GM19467 (cell line): Measurements from ENCODE around the gene USH2A.

ENCODE experiments used
- ATAC-seq: cut with Tn5 transposase; IDR thresholded peaks from one replicate; pipeline ENCODE4 v1.9.1; 2021; ENCODE audit warnings: mild to moderate bottlenecking, moderate library complexity; ENCODE audit not compliant: unreplicated experiment

The USH2A gene

DNA sequence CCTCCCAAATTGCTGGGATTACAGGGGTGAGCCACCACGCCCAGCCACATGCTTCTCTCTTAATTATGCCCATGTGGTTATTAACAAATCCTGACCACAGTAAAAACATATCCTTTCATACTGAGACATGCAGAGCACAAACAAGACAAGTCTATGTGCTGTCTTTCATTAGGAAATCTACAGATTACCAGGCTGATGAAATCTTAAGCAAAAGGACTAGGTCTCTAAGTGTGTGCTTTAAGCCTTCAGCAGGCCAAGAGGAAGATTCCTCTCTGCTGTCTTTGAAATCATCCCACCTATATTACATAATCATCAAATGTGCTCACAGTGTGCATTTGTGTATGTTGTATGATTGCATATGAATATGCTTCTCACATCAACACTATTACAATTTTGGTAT lies 436.8 kb downstream of the USH2A start:
- no peak for ATAC-seq

DNA sequence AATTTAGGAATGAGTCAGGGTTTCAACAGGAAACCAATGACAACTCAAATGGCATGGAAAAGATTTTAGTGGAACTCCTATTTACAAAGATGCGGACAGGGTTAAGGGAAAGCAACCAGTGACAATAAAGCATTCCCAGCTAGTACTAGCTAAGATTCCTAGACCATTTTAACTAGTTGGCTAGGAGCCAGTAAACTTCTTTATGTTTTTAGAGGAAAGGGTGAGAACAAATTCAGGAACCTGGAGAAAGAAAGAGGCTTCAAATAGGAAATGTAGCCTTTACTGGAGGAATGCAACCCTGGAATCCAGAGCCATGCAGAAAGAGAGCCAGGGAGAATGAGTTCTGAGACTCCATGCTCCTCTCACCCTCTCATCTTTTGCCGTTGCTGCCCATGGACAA lies 439.6 kb downstream of the USH2A start:
- ATAC-seq = no peak

DNA sequence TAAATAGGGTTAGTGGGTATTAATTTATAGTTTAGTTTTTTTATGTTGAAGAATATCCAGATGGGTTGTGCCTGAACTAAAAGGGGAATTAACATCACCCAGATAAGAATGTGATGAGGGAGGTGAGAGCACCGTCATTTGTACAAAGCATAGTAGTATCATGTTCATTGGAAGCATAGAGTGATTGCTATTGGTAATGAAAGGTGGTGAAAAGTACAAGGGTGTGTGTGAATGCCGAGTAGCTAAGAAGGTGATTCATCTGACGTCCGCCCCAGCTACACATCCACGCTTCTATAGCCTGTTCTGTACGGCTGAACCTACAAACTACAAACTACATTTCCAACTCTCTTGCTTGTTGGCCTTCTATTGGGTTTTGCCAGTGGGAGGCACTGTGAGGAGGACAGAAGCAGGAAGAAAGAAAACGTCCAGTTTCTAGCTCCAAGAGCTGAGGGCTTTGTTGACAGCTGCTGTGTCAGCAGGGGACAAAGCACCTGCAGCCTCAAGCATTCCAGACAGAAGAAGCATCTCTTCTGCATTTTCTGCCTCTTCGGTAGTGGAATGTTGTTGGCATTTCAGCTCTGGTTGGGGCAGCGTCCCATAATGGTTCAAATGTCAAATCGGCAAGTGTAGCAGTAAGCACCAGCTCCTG lies 451.3 kb downstream of the USH2A start:
- ATAC-seq = no peak

DNA sequence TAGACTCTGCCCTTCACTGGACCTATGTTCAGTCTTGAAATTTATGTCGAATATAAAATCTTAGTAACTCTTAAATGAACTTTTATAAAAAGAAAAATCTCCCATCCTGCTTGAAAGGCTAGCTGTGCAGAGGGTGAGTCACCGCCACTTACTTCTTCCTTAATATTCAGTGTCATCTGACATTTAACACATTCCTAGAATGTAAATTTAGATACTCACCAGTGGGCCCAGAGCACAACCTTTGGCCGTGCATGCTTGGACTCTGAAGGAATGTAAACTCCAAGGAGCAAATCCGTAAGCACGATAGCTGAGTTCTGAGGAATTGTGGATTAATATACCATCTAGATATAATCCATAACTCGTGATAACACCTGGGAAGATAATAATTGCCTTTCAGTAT lies 452.8 kb downstream of the USH2A start:
- ATAC-seq = no peak

DNA sequence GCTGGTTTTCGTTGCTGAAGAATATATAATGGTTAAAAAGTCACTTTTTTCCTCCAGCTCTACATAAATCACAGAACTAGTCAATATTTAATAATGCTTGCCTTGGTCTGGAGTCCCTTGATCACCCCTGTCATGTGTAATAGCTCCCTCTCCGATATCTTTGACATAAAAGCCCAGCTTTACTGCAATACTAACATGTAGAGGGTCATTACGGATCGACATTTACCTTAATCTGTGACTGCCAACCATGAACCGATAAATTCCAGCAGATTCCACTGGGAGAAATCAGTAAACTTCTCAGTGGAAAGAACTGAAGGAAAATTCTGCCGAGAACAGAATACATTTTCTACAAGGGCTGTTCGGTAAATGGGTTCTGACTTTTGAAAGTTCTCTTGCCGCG lies 459.6 kb downstream of the USH2A start:
- ATAC-seq = no peak

DNA sequence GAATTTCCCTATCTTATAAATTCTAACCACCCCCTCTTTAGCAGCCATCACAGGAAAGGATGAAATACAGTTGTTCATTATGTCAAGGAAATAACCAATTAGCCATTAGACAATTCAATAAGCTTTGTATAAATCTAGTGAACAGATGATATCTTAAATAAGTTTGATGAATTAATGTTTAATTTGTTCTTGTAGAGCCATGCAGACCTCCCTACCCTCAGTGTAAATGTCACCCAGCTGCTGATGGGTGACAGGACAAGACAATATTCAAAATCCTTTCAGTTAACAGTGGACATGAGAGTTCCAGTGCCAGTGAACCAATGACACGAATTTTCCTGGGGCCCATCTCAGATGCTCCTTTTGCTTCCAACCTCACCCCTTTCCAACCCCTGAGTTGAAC lies 460.2 kb downstream of the USH2A start:
- no peak for ATAC-seq

DNA sequence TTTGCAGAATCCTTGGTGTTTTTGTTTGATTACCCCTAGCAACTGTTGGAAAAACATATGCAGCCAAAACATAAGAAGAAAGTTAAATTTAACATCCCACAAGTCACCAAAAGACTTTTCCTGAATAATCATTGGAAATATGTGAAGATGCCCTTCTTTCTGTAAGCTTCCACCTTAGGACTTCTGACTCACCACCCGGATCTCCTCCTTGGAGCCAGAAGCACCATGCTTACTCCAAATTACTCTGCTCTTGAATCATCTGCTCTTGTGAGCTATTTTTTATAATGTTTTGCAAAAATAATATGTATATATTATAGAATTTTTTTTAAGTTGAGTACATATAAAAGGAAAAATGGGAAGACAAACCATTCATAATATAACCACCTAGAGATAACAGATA lies 464.4 kb downstream of the USH2A start:
- ATAC-seq = no peak

DNA sequence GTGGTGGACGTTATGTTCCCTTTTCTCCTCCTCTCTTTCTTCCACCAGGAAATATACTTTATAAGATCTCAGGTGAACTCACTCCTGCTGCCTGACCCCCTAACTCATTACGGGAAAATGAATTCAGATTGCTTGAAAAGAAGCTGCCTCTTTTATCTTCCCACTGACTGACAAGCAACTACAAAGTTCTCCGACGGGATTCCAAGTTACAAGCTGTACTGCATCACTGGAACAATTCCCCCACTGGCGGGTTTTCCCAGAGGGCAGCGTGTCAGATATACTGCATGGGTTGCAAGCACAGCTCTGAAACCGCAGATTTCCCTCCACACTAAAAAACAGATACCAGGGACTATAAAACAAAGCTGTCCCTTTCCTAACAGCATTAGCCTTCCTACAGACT lies 465.6 kb downstream of the USH2A start:
- ATAC-seq = no peak

DNA sequence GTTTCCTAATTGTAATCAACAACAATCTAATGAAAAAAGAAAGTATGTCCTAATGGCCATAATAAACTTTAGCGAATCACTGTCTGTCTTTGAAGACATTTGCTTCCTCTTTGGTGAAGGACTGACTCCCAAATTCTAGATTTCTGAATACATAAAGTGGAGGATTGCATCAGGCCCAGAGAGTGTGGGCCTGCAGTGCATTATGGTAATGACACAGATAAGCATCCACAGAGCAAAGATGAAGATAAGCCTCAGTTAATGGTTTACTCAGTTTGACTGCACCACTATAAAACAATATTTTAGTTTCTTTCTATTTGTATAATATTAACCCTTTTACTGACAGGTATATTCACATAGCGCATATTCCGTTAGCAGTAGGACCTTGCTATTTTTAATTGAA lies 490.7 kb downstream of the USH2A start:
- ATAC-seq = no peak

DNA sequence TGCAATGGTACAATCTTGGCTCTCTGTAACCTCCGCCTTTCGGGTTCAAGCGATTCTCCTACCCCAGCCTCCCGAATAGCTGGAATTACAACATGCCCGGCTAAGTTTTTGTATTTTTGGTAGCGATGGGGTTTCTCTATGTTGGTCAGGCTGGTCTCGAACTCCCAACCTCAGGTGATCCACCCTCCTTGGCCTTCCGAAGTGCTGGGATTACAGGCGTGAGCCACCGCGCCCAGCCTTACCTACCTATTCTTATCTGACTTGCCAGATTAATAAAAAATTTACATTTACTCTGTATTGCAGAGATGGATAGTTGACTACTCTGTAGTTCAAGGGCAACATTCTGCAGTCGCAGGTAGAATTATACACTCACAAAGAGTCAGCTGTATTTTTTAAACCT lies 496.6 kb downstream of the USH2A start:
- ATAC-seq = no peak

DNA sequence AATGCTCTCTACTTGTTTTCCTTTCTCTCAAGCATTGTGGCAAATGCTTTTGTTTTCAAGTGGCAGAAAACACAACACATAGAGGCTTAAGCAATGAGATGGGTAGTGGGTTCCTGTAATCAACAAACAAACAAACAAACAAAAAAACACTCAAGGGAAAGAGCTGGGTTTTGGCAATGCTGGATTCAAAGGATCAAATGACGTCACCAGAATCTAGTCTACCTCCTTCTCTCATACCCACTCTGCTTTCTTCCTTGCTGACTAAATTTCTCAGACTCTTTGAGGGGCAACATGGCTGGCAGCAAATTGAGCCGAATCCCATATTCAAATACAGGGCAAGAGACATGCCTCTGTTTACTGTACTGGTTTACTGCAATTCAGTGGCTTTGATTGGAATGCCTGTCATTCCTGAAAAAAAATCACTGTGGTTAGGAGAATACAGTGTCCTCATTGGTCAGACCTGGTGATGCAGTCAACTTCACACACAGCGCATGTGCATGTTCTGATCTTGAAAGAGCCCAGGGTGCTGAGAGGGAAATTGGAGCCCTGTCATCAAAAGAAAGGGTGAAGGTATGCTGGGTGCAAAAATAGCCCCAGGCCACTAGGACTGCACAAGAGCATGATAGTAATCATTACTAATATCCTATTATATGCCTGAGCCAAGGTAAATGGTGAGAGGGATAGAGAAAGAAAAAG lies 500.0 kb downstream of the USH2A start:
- no peak for ATAC-seq

DNA sequence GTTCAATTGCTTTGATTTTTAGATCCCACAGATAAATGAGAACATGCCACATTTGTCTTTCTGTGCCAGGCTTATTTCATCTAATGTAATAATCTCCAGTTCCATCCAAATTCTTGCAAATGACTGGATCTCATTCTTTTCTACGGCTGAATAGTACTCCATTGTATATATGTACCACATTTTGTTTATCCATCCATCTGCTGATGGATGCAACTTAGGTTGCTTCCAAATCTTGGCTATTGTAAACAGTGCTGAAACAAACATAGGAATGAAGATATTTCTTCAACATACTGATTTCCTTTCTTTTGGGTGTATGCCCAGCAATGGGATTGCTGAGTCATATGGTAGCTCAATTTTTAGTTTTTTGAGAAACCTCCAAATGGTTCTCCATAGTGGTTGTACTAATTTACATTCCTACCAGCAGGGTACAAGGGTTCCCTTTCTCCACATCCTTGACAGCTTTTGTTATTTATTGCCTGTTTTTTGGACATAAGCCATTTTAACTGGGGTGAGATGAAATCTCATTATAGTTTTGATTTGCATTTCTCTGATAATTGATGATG lies 511.8 kb downstream of the USH2A start:
- no peak for ATAC-seq

DNA sequence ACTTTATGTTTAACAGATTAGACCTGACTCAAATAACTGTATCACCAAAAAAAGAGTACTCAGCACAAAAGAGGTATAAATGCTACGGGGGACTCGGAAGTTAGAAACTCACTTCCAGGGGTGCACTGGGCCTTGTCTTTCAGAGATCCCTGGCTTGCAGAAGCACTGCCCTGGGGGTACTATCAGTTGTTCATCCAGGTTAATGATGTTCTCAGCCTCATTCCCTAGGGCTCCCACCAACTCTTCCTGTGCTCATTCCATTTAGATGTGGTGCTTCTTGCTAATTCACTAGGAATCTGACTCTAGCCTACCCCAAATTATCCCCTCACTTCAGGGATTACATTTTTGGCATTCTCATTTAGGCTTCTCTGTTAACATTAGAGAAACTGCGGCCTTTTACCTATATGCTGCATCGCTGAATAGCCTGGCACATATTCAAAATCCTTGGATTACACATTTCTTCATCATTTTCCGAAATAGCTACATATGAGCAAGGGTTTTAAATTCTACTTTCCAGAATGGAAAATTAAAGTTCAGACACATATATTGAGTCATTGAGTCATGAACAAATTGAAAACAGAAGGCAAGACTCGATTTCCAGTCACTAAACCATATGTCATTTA lies 517.6 kb downstream of the USH2A start:
- ATAC-seq = no peak

DNA sequence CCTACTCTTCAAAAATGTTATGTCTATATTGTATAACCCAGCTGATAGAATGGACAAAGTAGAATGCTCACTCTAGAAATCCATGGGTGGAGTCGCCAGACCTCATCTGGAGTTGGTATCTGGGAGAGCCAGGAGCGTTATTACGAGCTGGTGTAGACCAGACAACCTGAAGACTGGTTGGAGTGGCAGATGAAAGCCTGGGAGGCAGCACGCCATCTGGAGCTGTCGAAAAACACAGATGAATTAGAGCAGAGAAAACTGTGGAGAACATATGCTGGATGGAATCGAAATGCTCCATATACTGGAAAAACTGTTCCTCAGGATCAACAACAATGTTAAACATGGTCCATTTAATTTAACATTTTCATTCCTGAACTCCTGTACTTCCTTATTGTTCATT lies 522.6 kb downstream of the USH2A start:
- ATAC-seq = no peak

DNA sequence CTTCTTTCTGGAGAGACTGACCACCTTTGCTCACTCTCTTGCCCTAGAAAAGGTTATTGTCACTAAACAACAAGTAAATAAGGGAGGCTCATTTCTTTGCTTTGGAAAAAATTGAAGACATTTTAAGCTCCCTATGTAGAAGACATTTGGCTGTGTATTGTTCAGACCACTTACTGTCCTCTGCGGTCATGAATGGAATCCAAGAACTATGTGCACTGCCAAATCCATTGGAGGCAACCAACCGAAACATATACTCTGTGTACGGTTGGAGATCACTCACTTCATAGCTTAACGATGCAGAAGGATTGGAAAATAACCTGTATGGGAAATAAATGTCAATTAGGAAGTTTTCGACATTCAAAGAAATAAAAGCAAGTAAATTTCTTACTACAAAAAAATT lies 523.3 kb downstream of the USH2A start:
- no peak for ATAC-seq

DNA sequence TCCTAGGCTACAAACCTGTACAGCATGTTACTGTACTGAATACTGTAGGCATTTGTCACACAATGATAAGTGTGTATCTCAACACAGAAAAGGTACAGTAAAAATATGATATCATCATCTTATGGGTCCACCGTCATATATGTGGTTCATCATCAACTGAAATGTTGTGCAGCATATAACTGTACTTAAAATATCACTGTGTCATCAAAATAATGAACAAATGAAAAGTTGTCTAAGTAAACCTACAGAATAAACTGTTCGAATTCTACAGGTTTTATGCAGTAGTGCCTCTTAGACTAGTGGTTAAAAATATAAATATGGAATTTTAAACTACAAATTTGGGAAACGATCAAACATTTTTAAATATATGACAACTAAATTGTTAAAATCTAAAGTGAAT lies 527.4 kb downstream of the USH2A start:
- ATAC-seq = no peak

DNA sequence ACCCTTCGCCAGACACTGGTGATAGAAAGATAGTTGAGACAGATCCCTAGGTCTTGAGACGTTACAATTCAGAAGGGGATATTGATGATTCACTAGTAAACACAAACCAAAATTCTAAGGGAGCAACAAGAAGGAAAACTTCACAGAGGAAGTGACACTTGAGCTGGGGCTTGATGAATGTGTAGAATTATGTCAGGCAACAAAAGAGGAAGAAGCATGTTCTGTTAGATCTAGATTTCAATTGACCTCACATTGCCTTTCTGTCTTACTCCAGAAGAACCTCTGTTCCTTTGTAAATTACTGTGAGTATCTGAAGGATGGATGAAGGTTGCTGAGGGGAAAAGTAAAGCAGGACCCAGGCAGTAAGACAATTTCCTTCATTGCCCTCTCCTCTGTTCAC lies 528.0 kb downstream of the USH2A start:
- no peak for ATAC-seq

DNA sequence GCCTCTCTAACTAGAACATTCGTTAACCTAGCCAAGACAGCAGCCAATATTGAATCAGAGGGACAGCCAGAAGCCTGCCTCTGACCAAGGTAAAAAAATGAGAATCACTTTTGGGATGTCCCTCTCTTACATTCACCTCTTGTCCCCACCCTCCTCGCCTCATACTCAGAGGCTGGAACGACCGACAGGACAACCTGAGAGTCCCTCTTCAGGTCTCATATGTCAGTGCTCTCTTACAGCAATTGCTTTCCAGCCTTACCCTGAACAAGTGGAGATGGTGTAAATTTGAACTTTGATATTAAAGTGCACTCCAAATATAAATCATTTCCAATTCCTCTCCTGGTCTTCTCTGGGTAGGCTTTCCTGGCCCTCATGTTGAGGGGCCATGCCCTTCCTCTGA lies 528.6 kb downstream of the USH2A start:
- ATAC-seq = no peak

DNA sequence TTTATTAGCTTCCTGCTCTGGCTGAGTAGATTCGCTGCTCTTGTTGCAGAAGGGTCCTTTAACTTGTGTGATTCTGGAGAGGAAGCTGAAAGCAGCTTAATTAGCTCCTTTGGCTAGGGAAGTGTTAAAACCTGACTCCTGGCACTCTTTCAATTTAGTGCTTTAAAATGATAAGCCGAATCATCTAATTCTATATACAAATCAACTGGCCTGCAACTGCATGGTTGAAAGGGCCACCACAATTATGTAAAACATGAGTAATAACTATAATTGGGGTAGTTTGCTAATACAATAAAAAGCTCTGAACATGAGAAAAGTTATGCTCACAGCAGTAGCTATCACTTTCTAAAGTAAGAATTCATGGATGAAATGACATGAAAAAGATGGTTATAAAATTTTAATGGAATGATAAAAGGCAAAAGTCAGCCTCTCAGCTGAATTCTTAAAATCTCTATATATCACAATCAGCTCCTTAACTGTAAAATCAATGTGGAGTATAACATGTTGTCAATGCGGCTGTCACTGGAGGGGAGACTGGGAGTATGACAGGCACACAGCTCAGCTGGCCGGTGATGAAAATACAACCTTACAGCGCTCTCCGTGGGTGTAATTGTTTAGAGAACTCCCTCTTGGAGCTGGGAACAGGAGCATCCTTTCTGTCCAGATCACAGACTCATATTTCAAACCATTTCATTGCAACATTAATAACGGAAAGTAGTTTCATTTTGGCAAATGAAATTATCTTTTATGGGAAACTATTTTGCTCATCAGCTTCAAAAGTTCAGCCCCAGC lies 531.8 kb downstream of the USH2A start:
- no peak for ATAC-seq

DNA sequence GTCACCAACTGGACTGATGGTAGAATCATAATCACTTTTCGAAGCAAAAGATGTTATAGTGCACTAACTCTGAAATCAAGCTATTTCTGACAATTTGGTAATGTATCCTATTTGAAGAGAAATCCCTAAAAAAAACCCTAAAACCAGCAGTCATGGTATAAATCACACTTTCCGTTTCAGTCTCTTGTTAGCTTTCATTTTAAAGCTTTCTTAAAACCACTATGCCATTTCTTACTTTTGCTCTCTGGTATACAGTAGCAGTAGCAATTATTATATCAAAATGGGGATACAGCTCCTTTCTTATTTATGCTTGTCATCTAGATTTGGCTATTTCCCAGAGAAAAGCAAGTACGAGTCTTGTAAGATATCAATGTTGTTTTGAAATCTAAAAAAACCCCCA lies 532.8 kb downstream of the USH2A start:
- no peak for ATAC-seq

DNA sequence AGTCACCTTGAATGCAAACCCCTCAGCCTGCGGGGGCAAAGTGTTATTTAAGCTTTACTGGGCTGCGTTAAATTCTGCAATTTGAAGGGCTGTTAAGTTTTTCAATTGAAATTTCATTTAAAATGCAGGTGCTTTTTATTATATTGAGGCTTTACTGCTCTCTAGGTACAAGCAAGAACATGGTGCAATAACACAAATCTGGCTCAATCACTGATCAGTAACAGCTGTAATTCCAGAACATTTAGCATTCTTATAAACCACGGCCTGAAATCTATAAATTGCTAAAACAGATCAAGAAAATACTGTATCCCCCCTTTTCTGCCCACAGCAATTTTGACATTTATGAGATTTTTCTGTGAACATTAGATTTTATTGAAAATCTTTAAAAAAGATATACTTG lies 533.4 kb downstream of the USH2A start:
- no peak for ATAC-seq
